ENCODE results near the gene GPR179.
A peak's percentile ranks its signal among the peaks of the same experiment; 100 is the strongest.

The GPR179 gene

DNA sequence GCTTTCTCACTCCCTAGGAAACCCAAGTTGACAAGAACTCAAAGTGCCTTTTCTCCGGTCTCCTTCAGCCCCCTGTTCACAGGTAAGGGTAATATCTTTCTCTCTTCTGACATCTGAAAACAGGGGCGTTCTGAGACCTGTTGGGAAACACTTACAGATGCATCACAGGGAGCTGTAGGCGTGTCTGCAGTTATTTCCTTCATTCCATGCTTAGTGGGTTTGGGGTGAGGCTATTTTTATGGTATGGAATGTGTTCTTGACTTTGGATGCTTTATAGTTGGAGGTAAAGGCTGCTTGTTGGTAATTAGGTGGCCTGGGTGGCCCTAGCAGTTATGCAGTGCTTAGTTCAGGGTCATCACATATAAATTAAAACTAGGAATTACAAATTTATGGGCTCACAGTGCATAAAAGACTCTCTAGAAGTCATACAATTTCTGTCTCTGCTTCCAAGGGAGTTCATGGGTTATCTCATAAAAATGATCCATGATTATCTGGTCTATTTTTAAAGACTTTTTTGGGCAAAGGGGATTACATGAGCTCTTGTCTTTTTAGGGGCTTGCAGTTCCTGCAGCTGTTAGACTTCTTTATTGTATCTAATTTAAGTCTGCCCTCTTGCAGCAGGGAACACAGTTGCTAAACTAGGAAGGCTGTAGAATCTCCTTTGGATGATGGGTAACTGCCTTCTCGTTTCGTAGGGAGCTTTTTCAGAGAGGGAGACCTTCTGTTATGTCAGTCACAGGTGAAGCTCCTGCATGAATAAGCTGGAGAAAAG is 18.1 kb upstream of the GPR179 start:
- DNase-seq: no peak
- no peak for TF ChIP-seq CTCF (IDR thresholded peaks at IDR 0.05)
- H3K4me3 Mint-ChIP-seq: no peak overlapping the region
- H3K9me3 Mint-ChIP-seq: no peaks in the 10 kb centered on the region
- H3K4me1 Mint-ChIP-seq: peaks cover 34% of the 10 kb centered on the region
- H3K27me3 Mint-ChIP-seq (ENCODE audit: low read depth, poor library complexity): no peaks in the 10 kb centered on the region
- peaks cover 15% of the 10 kb centered on the region for H3K36me3 Mint-ChIP-seq (ENCODE audit: low read depth)
- no peak overlapping the region for H3K27ac Mint-ChIP-seq

DNA sequence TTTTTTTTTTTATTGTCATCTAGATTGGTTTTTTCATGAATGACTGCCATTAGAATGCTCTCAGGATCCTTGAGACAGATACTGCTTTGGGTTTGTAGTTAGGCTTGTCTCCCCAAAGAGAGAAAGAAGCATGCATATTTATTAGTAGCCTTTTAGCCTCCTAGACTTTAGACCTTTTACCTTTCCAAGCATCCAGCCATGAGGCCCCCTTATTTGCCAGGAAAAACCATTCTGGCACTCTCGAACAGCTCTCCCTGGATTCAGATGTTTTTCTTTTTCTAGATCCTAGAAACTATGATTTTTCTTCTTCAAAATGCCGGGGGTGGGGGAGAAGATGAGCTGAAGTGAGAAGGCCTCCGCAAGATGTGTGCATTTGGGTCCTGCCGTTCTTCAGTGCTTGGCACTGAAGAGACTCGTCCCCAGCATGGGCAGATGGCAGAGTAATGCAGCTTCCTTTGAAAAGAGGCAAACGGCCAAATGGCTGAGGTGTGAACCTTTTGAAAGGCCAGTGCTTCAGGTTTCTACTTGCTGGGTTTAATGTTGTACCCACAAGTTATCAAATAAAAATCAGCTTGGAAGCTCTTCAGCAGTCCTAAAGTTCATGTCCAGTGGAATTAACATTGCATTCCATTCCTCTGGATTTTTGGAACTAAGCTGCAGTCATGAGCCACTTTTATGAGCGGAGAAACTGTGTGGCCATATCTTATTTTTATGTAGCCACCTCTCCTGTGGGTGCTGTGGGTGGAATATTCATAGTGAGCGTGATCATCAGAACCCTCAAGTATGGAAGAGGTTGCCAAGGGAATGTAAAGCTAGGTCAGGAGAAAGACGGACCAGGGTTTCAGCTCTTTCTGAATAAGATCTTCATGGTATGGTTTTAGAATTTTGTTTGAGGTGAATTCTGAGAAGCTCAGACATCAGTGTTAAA is 15.1 kb upstream of the GPR179 start:
- H3K4me1 Mint-ChIP-seq: peaks cover 59% of the 10 kb centered on the region
- H3K4me3 Mint-ChIP-seq: no peak overlapping the region
- no peaks in the 10 kb centered on the region for H3K27me3 Mint-ChIP-seq (ENCODE audit: low read depth, poor library complexity)
- H3K27ac Mint-ChIP-seq: no peak overlapping the region
- H3K9me3 Mint-ChIP-seq: no peaks in the 10 kb centered on the region
- no peak for TF ChIP-seq CTCF (IDR thresholded peaks at IDR 0.05)
- no peak for DNase-seq
- H3K36me3 Mint-ChIP-seq (ENCODE audit: low read depth): peaks cover 7% of the 10 kb centered on the region

GRCh38 chr17:38357486-38358123 is 13.8 kb upstream of the GPR179 start:
- Mint-ChIP-seq H3K4me1 (peaks cover 68% of the 10 kb centered on the region), H3K27ac (peak overlapping the region; percentile 42)

GRCh38 chr17:38355251-38355650 is 11.5 kb upstream of the GPR179 start:
- DNase-seq: no peak
- no peak overlapping the region for H3K27ac Mint-ChIP-seq

More at GRCh38 chr17:38357486-38358123, 13.8 kb upstream of the GPR179 start:
- H3K36me3 Mint-ChIP-seq (ENCODE audit: low read depth): peaks cover 7% of the 10 kb centered on the region
- no peak overlapping the region for H3K4me3 Mint-ChIP-seq
- no peaks in the 10 kb centered on the region for H3K27me3 Mint-ChIP-seq (ENCODE audit: low read depth, poor library complexity)
- no peak for TF ChIP-seq CTCF (IDR thresholded peaks at IDR 0.05)
- no peaks in the 10 kb centered on the region for H3K9me3 Mint-ChIP-seq
- DNase-seq: no peak

GRCh38 chr17:38354466-38354865 is 10.7 kb upstream of the GPR179 start:
- H3K27ac Mint-ChIP-seq: no peak overlapping the region

More at GRCh38 chr17:38355251-38355650, 11.5 kb upstream of the GPR179 start:
- Mint-ChIP-seq H3K4me1 (peaks cover 74% of the 10 kb centered on the region), H3K9me3 (no peaks in the 10 kb centered on the region), H3K4me3 (peak overlapping the region; percentile 32), H3K27me3 (ENCODE audit: low read depth, poor library complexity) (no peaks in the 10 kb centered on the region), H3K36me3 (ENCODE audit: low read depth) (no peaks in the 10 kb centered on the region)
- no peak for TF ChIP-seq CTCF (IDR thresholded peaks at IDR 0.05)

More at GRCh38 chr17:38354466-38354865, 10.7 kb upstream of the GPR179 start:
- H3K4me3 Mint-ChIP-seq: peak overlapping the region; percentile 84
- no peak for DNase-seq
- peaks cover 81% of the 10 kb centered on the region for H3K4me1 Mint-ChIP-seq
- H3K9me3 Mint-ChIP-seq: no peaks in the 10 kb centered on the region
- H3K36me3 Mint-ChIP-seq (ENCODE audit: low read depth): no peaks in the 10 kb centered on the region
- no peaks in the 10 kb centered on the region for H3K27me3 Mint-ChIP-seq (ENCODE audit: low read depth, poor library complexity)
- no peak for TF ChIP-seq CTCF (IDR thresholded peaks at IDR 0.05)
